Upper lobe of left lung (tissue), 6 donors: ENCODE results near the gene LMLN. TPM values are rescaled to one million over a fixed set of nuclear protein-coding genes. Genes with fewer than 3 reads are reported as not detected.
"Not testable (repeated sequence)": the region's sequence is repeated elsewhere in the genome, so short reads cannot be mapped to it uniquely, and the experiment has no call there.

Experiments
- ATAC-seq, 2 donors: fragments of 200-7000 bp; cut with Tn5 transposase; one replicate each; pipeline ENCODE4 v1.9.1; 2022; ENCODE audit warnings: mild to moderate bottlenecking in 2 of 2, moderate library complexity in 2 of 2; ENCODE audit not compliant: low FRiP score in 2 of 2
- DNase-seq, 2 donors: peaks; one replicate each; pipeline ENCODE4 v3.0.0-alpha.2; 2019 to 2020
- H3K27ac ChIP-seq, 4 donors: fragments of 200-600 bp; sonication (generic); one replicate each; pipeline ENCODE4 v1.5.1; 2016 to 2019
- H3K27me3 ChIP-seq, 4 donors: fragments of 200-600 bp; sonication (generic); one replicate each; pipeline ENCODE4 v1.5.1; 2017 to 2019
- H3K36me3 ChIP-seq, 4 donors: fragments of 200-600 bp; sonication (generic); one replicate each; pipeline ENCODE4 v1.5.1; 2016 to 2019
- H3K4me1 ChIP-seq, 4 donors: fragments of 200-600 bp; sonication (generic); one replicate each; pipeline ENCODE4 v1.5.1; 2018 to 2019
- H3K4me3 ChIP-seq, 4 donors: fragments of 200-600 bp; sonication (generic); one replicate each; pipeline ENCODE4 v1.5.1; 2017 to 2019; ENCODE audit warnings: mild to moderate bottlenecking in 2 of 4, moderate library complexity in 1 of 4
- H3K9me3 ChIP-seq, 4 donors: fragments of 200-600 bp; sonication (generic); one replicate each; pipeline ENCODE4 v1.5.1; 2018 to 2019
- EP300 ChIP-seq, 4 donors: sonication (generic); formaldehyde crosslinking; IDR thresholded peaks; one replicate each; pipeline ENCODE4 v1.5.1; 2017; ENCODE audit warnings: antibody characterized with exemption in 4 of 4, control low read depth in 2 of 4
- POLR2A ChIP-seq, 4 donors: fragments of 450-650 bp; IDR thresholded peaks; one replicate each; pipeline ENCODE4 v1.5.1; 2016 to 2017; ENCODE audit warnings: antibody characterized with exemption in 4 of 4, mild to moderate bottlenecking in 2 of 4
- POLR2AphosphoS5 ChIP-seq, 2 donors: sonication (generic); formaldehyde crosslinking; IDR thresholded peaks; one replicate each; pipeline ENCODE4 v1.5.1; 2017; ENCODE audit warnings: antibody characterized with exemption in 2 of 2
- WGBS, 2 donors: methylation state at CpG; one replicate each; pipeline ENCODE4 v1.1.5; 2017 to 2018; 5-methylcytosine and 5-hydroxymethylcytosine counted together
- total RNA-seq, 6 donors: library from RNA; depleted of rRNA in 4 of 6; stranded (reverse); fragments of >200 nt in 4 of 6; gene quantifications; one replicate each; pipeline versions ENCODE4 v1.1.0 to v1.2.1, GENCODE V29; 2016 to 2021
- TF ChIP-seq, protein P1 (sequence below), 6 experiments: fragments of 450-650 bp in 4 of 6; fragments of 200-600 bp in 2 of 6; sonication (generic) in 2 of 6; IDR thresholded peaks; one replicate each; pipeline ENCODE4 v1.5.1; 2016 to 2019; ENCODE audit warnings: antibody characterized with exemption in 6 of 6
- donor health status: DM: no; HTN: no; CAD: no; lungs with moderate emphysema.
- donor health status: DM: no; HTN: yes; CAD: no; lungs with severe emphysema.

The LMLN gene
- total RNA-seq, 6 donors from 2014 or later = 4.2 to 11.3 (median 9.0) TPM

DNA sequence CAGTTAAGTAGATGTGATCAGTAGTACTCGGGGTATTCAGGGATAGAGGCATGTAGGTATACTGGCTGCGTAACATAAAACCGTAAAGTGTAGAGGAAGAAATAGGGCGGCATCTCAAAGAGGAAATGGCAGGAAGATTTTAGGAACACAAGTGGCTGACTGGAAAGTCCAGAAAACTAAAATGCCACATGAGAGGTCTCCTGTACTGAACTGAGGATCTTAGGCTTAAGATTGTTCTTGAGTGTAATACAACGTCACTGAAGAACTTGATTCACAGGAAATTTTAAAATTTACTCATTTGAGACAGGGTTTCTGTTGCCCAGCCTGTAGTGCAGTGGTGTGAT lies 2.3 kb upstream of the LMLN start:
- H3K4me1 ChIP-seq = peaks cover 47 to 59% (median 48%) of the 10 kb centered on the region in 4 donors
- peak in 1 of 2 donors; percentile 1 for ATAC-seq
- peak overlapping the region; percentile 77 to 86 (median 80) for H3K27ac ChIP-seq
- H3K36me3 ChIP-seq = peaks cover 26 to 44% (median 36%) of the 10 kb centered on the region in 4 donors
- DNase-seq = no peak
- H3K9me3 ChIP-seq = no peaks in the 10 kb centered on the region
- WGBS, 2 donors = 57 to 59% methylated on average over 5 of the region's 5 CpGs
- H3K27me3 ChIP-seq = no peaks in the 10 kb centered on the region
- H3K4me3 ChIP-seq = peak overlapping the region in 1 of 4 donors; percentile 10
- TF ChIP-seq POLR2AphosphoS5 (IDR thresholded peaks at IDR 0.05) (peak in 1 of 2 donors; percentile 12), POLR2A (IDR thresholded peaks at IDR 0.05) (no peak), EP300 (IDR thresholded peaks at IDR 0.05) (no peak)
- TF ChIP-seq, protein P1, sequence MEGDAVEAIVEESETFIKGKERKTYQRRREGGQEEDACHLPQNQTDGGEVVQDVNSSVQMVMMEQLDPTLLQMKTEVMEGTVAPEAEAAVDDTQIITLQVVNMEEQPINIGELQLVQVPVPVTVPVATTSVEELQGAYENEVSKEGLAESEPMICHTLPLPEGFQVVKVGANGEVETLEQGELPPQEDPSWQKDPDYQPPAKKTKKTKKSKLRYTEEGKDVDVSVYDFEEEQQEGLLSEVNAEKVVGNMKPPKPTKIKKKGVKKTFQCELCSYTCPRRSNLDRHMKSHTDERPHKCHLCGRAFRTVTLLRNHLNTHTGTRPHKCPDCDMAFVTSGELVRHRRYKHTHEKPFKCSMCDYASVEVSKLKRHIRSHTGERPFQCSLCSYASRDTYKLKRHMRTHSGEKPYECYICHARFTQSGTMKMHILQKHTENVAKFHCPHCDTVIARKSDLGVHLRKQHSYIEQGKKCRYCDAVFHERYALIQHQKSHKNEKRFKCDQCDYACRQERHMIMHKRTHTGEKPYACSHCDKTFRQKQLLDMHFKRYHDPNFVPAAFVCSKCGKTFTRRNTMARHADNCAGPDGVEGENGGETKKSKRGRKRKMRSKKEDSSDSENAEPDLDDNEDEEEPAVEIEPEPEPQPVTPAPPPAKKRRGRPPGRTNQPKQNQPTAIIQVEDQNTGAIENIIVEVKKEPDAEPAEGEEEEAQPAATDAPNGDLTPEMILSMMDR (IDR thresholded peaks at IDR 0.05) = no peak

DNA sequence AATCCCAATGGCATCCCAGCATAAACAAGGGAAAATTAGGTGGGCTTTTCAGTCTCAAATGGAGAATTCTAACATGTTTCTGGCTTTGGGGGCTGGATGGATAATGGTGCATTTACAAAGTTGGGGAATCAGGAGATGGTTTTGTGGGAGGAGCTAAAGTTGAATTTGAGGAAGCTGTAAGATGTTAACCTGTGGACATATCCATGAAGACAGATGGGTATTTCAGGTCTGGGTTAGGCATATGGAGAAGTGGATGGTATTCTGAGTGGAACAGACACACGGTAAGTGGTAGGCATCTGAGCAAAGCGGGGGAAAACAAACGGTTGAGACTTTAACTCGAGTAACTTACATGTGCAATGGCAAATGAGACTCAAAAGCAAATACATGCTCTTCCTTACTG lies 1.7 kb upstream of the LMLN start:
- 92 to 93% methylated on average over 4 of the region's 4 CpGs for WGBS, 2 donors
- Histone ChIP-seq H3K4me3 (peak overlapping the region in 1 of 4 donors; percentile 10), H3K27ac (peak overlapping the region; percentile 77 to 86 (median 80)), H3K27me3 (no peaks in the 10 kb centered on the region), H3K9me3 (no peaks in the 10 kb centered on the region), H3K4me1 (peaks cover 41 to 53% (median 44%) of the 10 kb centered on the region in 4 donors), H3K36me3 (peaks cover 24 to 38% (median 30%) of the 10 kb centered on the region in 4 donors)
- ATAC-seq = no peak
- no peak for DNase-seq
- no peak for TF ChIP-seq EP300 (IDR thresholded peaks at IDR 0.05)
- TF ChIP-seq, protein P1 (IDR thresholded peaks at IDR 0.05) = no peak
- TF ChIP-seq POLR2AphosphoS5 (IDR thresholded peaks at IDR 0.05) = no peak
- TF ChIP-seq POLR2A (IDR thresholded peaks at IDR 0.05) = no peak

DNA sequence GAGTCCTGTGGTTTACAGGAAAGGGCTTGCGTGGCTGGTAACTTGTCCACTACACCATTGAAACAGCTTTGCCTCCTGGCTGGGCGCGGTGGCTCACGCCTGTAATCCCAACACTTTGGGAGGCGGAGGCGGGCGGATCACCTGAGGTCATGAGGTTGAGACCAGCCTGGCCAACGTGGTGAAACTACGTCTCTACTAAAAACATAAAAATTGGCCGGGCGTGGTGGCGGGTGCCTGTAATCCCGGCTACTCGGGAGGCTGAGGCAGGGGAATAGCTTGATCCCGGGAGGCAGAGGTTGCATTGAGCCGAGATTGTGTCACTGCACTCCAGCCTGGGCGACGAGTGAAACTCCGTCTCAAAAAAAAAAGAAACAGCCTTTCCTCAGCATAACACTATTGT lies 1.2 kb upstream of the LMLN start:
- Histone ChIP-seq H3K4me3 (peak overlapping the region in 1 of 4 donors; percentile 79), H3K27ac (peak overlapping the region; percentile 77 to 86 (median 80))

DNA sequence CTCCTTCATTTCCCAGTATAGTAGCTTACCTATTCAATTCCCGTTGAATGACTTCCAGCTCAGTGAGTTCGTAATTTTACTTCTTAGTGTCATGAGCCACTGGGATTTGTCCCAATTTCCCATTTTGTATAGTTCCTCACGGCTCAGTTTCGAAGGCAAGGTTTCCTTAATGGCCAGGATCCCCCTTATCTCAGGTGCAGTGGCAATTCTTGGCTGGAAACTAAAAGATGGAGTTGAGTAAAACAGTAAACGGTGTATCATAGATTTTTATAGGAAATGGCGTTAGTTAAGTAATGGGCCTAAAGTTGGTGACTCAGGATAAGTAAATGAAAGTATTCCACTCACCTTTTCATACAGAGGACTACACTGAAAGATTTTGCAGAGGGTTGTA lies 522 bp upstream of the LMLN start:
- peaks cover 14 to 27% (median 18%) of the 10 kb centered on the region in 4 donors for H3K36me3 ChIP-seq
- peak overlapping the region; percentile 77 to 86 (median 80) for H3K27ac ChIP-seq
- peaks cover 35 to 43% (median 39%) of the 10 kb centered on the region in 4 donors for H3K4me1 ChIP-seq
- H3K27me3 ChIP-seq = no peaks in the 10 kb centered on the region
- WGBS, 2 donors = 67 to 70% methylated on average over 6 of the region's 6 CpGs
- H3K9me3 ChIP-seq = no peaks in the 10 kb centered on the region
- TF ChIP-seq POLR2AphosphoS5 (IDR thresholded peaks at IDR 0.05) = no peak
- TF ChIP-seq, protein P1 (IDR thresholded peaks at IDR 0.05) = no peak
- no peak for TF ChIP-seq EP300 (IDR thresholded peaks at IDR 0.05)
- TF ChIP-seq POLR2A (IDR thresholded peaks at IDR 0.05) = no peak
- DNase-seq (no peak), ATAC-seq (no peak)
- peak overlapping the region; percentile 15 to 96 (median 78) for H3K4me3 ChIP-seq

More for the DNA sequence above, 1.2 kb upstream of the LMLN start:
- H3K27me3 ChIP-seq, H3K9me3 ChIP-seq, ATAC-seq: not testable (repeated sequence)
- peak in 1 of 2 donors; percentile 47 for DNase-seq
- peaks cover 37 to 48% (median 40%) of the 10 kb centered on the region in 4 donors for H3K4me1 ChIP-seq
- WGBS, 2 donors = 92 to 97% methylated on average over 19 of the region's 19 CpGs
- H3K36me3 ChIP-seq = peaks cover 19 to 33% (median 25%) of the 10 kb centered on the region in 4 donors

DNA sequence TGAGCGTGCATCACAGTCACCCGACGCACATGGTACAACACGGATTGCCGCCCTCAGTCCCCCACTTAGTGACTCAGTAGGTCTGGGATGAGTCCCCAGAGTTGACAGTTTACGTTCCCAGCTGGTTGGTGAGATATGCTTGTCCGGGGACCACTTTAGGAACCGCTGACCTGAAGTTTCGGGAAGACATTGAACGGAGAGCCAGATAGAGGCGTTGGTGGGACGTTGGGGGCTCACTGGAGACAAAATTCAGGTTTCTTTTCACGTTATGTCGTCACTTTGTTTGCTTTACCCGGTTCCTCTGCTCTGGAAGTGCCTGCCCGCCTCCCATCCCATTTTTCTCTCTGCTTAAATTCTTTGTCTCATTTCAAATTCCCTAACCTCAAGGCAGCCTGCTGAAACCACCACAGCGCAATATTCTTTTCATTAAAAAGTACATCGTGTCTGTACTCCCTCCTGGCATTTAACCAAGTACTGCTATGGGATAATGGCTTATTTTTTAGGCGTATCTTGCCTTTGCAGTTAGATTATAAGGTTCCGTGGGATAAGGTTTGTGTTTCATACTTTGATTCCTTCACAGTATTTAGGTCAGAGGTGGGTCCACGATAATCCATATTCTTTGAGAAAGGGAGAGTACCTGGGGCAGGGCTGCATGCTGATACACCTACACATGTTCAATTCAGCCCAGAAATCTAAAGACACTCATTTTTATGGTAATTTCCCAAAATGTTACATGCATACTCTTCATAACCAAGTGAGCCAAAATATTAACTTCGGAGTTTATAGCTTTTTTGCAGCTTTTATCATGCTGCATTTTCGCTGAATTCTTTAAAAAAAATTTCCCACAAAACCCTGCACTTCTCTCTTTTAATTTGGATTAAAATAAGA lies 921 bp downstream of the LMLN start:
- peaks cover 35 to 43% (median 39%) of the 10 kb centered on the region in 4 donors for H3K4me1 ChIP-seq
- TF ChIP-seq, protein P1 (IDR thresholded peaks at IDR 0.05) = no peak
- TF ChIP-seq EP300 (IDR thresholded peaks at IDR 0.05) (no peak), POLR2AphosphoS5 (IDR thresholded peaks at IDR 0.05) (no peak), POLR2A (IDR thresholded peaks at IDR 0.05) (no peak)
- peak overlapping the region; percentile 77 to 86 (median 79) for H3K27ac ChIP-seq
- no peaks in the 10 kb centered on the region for H3K9me3 ChIP-seq
- peak overlapping the region; percentile 78 to 96 (median 80) for H3K4me3 ChIP-seq
- no peak for DNase-seq
- WGBS, 2 donors = 15 to 17% methylated on average over 23 of the region's 23 CpGs
- no peaks in the 10 kb centered on the region for H3K27me3 ChIP-seq
- H3K36me3 ChIP-seq = peaks cover under 1 to 12% (median 5%) of the 10 kb centered on the region in 4 donors
- no peak for ATAC-seq
